Left lobe of liver (tissue), 2 donors: ENCODE data around the gene FRMD4A. TPM values are rescaled to one million over a fixed set of nuclear protein-coding genes. Genes with fewer than 3 reads are reported as not detected.
"Not testable (repeated sequence)": the region's sequence is repeated elsewhere in the genome, so short reads cannot be mapped to it uniquely, and the experiment has no call there.

ENCODE experiments used
- ATAC-seq: fragments of 200-7000 bp; cut with Tn5 transposase; one replicate; pipeline ENCODE4 v1.9.1; 2020; ENCODE audit warnings: mild to moderate bottlenecking, moderate library complexity
- DNase-seq: peaks from one replicate; pipeline ENCODE4 v3.0.0-alpha.2; 2020; ENCODE audit warnings: low spot score
- total RNA-seq: library from RNA; stranded (reverse); gene quantifications from one replicate; pipeline ENCODE4 v1.2.1, GENCODE V29; 2021
- donor health status: DM: no; HTN: no; CAD: no; lungs with moderate emphysema.
- donor health status: DM: no; HTN: yes; CAD: no.

FRMD4A gene
- total RNA-seq, 1 donor from 2014 or later = 13.8 TPM

- DNase-seq (no peak), ATAC-seq (no peak)
Observed at GRCh38 chr10:13716081-13717071, 614.3 kb downstream of the FRMD4A start.

- DNase-seq, ATAC-seq: not testable (repeated sequence)
Observed at GRCh38 chr10:13715596-13715995, 615.1 kb downstream of the FRMD4A start.

- no peak for ATAC-seq
- no peak for DNase-seq
Observed at GRCh38 chr10:13715100-13715499, 615.6 kb downstream of the FRMD4A start.

GRCh38 chr10:13712837-13713581 lies 617.7 kb downstream of the FRMD4A start:
- peak; percentile 52 for ATAC-seq
- DNase-seq = no peak

GRCh38 chr10:13712476-13712836 lies 618.3 kb downstream of the FRMD4A start:
- ATAC-seq (no peak), DNase-seq (no peak)

- ATAC-seq (no peak), DNase-seq (no peak)
Observed at GRCh38 chr10:13711291-13711690, 619.4 kb downstream of the FRMD4A start.

GRCh38 chr10:13709931-13710650 lies 620.6 kb downstream of the FRMD4A start:
- DNase-seq = no peak
- no peak for ATAC-seq

GRCh38 chr10:13708256-13708990 lies 622.3 kb downstream of the FRMD4A start:
- ATAC-seq (no peak), DNase-seq (no peak)

- DNase-seq (peak; percentile 80), ATAC-seq (peak; percentile 87)
Observed at GRCh38 chr10:13707156-13707881, 623.4 kb downstream of the FRMD4A start.

GRCh38 chr10:13706604-13707003 lies 624.1 kb downstream of the FRMD4A start:
- ATAC-seq = peak; percentile 50
- DNase-seq = no peak

- DNase-seq = no peak
- no peak for ATAC-seq
Observed at GRCh38 chr10:13706175-13706574, 624.5 kb downstream of the FRMD4A start.

- ATAC-seq = no peak
Observed at GRCh38 chr10:13705526-13706174, 625.1 kb downstream of the FRMD4A start.

GRCh38 chr10:13704964-13705363 lies 625.8 kb downstream of the FRMD4A start:
- no peak for DNase-seq
- no peak for ATAC-seq

More at GRCh38 chr10:13705526-13706174, 625.1 kb downstream of the FRMD4A start:
- DNase-seq = no peak

GRCh38 chr10:13703997-13704536 lies 626.7 kb downstream of the FRMD4A start:
- DNase-seq = no peak
- ATAC-seq = no peak

- DNase-seq (no peak), ATAC-seq (no peak)
Observed at GRCh38 chr10:13703101-13703818, 627.5 kb downstream of the FRMD4A start.

GRCh38 chr10:13701157-13701919 lies 629.4 kb downstream of the FRMD4A start:
- ATAC-seq (peak; percentile 82), DNase-seq (peak; percentile 87)

GRCh38 chr10:13700473-13701144 lies 630.1 kb downstream of the FRMD4A start:
- ATAC-seq (no peak), DNase-seq (no peak)
